SK-MEL-5 (cell line): ENCODE results near the gene FRAS1. TPM values are rescaled to one million over a fixed set of nuclear protein-coding genes. Genes with fewer than 3 reads are reported as not detected.

ENCODE experiments used
- DNase-seq: peaks from one replicate; pipeline ENCODE4 v3.0.0-alpha.2; 2016; ENCODE audit warnings: low read depth, low spot score
- in situ Hi-C: cut with HindIII; loops from 2 replicates; pipeline ENCODE4 v1.10.0; 2016; ENCODE audit warnings: low sequenced_read_pairs, high pct_unique_total_duplicates, low pct_unique_long_range_greater_than_20kb
- total RNA-seq: library from RNA; depleted of rRNA; stranded (reverse); fragments of >200 nt; shearing (Covaris generic); gene quantifications from 2 replicates; pipeline ENCODE4 v1.2.3, GENCODE V29; 2014

Gene FRAS1
- total RNA-seq, 1 experiment from 2014 or later = 0.24 TPM

- in situ Hi-C loops = no loop called here
- DNase-seq = no peak
These were observed 352.6 kb downstream of the FRAS1 start for GRCh38 chr4:78409612-78410202.

- DNase-seq = no peak
- in situ Hi-C loops = no loop called here
These were observed 353.1 kb downstream of the FRAS1 start for GRCh38 chr4:78410225-78410624.

- no peak for DNase-seq
- in situ Hi-C loops = no loop called here
These were observed 353.6 kb downstream of the FRAS1 start for GRCh38 chr4:78410676-78411075.

DNA sequence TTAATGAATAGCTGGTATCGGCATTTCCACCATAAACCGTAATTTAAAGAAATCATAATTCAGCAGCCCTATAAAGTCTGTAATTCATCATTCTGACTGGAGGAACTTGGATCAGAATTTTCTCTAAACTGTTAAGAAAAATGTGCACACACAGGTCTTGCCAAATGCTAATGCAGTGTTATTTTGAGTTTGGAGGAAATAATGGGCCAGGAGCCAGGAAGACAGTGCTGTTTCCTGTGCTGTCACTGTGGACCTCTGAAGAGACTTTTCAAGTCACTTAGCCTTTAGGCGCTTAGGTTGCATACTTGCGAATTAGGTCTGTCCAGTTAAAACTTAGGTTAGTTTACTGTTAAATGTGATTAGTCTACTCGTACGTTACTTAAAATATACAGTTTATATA is 357.0 kb downstream of the FRAS1 start:
- in situ Hi-C loops = no loop called here
- DNase-seq = no peak

DNA sequence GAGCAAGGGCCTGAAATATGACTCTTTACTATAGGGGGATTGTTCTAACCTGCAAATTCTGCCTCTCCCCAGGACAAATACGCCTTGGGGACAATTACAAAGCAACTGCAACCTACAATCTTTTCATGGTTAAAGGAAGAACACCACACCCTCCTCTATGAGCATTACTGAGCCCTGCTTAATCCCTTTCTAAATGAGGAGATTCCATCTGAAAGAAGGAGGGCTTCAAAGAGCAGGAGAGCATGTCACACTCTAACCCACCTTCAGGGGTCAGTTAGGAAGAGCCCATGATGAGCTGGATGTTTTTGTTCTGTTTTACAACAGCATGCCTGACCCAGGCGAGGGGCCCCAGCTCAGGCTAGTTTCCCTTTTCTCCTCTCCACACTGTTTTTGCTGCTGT is 360.5 kb downstream of the FRAS1 start:
- DNase-seq = no peak
- in situ Hi-C loops = no loop called here

GRCh38 chr4:78418406-78418805 is 361.3 kb downstream of the FRAS1 start:
- in situ Hi-C loops = no loop called here
- no peak for DNase-seq

DNA sequence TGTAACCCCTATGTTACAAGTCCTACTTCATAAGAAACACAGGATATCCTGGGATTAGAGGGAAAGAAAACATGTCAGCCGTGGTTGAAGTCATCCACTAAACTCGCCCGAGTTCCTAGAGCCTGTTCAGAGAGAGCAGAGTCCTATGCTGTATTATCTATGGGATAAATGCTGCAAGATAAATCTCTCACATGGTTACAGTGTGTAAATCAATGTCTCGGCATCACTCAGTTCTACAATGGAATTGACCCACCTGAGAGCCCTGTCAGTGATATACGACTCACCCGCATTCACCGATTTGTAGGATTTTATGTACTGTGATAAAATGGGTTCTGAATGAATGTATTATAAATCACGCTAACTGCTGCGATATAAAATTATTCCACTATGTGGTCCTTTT is 366.7 kb downstream of the FRAS1 start:
- DNase-seq = no peak
- in situ Hi-C loops = no loop called here

DNA sequence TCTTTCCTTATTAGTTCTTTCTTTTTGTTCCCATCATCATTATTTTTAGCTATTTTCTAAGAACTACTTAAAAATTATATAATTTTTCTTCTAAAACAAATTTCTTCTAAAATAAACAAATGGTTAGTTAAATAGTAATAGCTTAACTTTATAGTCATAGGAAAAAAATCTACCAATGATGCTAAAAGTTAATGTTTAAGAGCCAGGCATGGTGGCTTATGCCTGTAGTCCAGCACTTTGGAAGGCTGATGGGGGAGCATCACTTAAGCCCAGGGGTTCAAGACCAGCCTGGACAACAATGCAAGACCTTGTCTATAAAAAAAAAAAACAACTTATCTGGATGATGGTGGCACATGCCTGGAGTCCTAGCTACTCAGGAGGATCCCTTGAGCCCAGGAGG is 367.3 kb downstream of the FRAS1 start:
- in situ Hi-C loops = no loop called here
- DNase-seq = no peak

DNA sequence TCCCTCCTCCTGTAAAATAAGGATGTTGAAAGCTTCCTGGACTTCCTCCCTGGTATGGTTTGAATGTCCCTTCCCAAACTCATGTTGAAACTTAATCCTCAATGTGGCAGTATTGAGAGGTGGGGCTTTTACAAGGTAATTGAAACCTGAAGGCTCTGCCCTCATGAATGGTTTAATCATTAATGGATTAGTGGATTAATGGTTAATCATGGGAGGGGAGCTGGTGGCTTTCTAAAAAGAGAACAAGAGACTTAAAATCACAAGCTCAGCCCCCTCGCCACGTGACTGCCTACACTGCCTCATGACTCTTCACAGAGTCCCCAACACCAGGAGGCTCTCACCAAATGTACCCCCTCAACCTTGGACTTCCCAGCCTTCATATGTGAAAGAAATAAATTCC is 369.8 kb downstream of the FRAS1 start:
- no peak for DNase-seq
- in situ Hi-C loops = no loop called here

GRCh38 chr4:78428996-78429395 is 371.9 kb downstream of the FRAS1 start:
- DNase-seq = no peak
- in situ Hi-C loops = no loop called here

DNA sequence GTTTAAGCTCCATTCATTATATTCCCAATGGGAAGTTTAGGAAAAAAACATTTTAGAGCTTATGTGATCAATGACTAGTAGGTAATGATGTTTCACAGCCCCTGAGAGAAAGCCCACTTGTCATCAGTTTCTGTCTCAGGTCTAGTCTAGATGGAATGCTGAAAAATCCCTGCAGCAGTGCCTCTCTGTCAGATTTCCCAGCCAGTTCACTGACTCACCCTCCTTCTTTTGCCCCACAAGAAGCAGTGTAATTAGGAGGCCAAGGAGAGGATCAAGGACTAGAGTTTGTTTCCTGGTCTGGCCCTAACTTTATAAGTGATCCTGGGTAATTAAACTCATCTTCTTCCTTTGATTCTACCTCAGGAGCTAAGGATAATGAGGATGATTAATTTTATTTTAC is 375.8 kb downstream of the FRAS1 start:
- in situ Hi-C loops = no loop called here
- no peak for DNase-seq

- peak; percentile 13 for DNase-seq
- in situ Hi-C loops = no loop called here
These were observed 380.5 kb downstream of the FRAS1 start for GRCh38 chr4:78437608-78438088.

GRCh38 chr4:78439328-78439727 is 382.2 kb downstream of the FRAS1 start:
- in situ Hi-C loops = no loop called here
- DNase-seq = no peak

GRCh38 chr4:78441756-78442155 is 384.6 kb downstream of the FRAS1 start:
- DNase-seq = no peak
- in situ Hi-C loops = no loop called here

DNA sequence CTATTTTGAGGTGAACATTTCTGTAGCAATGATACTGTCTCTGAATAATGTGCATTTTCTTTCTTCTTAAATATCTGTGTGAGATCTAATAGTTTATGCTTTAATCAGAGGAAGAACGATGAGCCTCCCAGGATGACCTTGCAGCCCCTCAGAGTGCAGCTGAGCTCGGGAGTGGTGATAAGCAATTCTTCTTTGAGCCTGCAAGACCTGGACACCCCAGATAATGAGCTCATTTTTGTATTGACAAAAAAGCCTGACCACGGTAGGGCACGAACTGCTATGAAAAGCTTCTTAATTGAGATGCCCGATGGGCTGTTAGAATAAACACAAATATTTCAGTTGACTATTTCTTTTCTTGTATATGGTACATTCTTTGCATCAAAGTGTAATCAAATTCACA is 389.5 kb downstream of the FRAS1 start:
- in situ Hi-C loops = no loop called here
- no peak for DNase-seq

- no peak for DNase-seq
- in situ Hi-C loops = no loop called here
These were observed 394.3 kb downstream of the FRAS1 start for GRCh38 chr4:78451407-78451806.

- no peak for DNase-seq
- in situ Hi-C loops = no loop called here
These were observed 396.9 kb downstream of the FRAS1 start for GRCh38 chr4:78454016-78454415.

DNA sequence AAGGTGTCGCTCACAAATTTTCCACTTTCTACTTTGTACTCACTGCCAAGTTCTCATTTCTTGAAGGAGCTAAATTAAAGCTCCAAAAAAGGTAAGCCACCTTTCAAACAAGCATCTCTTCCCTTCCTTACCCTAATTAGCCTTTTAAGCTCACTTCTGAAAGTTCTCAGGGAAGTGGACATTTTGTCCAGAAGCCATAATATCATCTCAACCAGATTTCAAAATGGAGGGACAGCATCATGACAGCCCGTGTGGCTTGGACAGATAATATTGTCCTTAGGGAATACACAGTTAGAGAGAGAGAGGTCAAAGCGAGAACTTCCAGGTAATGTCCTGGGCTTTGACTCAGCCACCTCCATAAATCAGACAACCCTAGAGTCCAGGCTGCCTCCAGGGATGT is 400.6 kb downstream of the FRAS1 start:
- in situ Hi-C loops = no loop called here
- DNase-seq = no peak

GRCh38 chr4:78459327-78459726 is 402.2 kb downstream of the FRAS1 start:
- in situ Hi-C loops = no loop called here
- no peak for DNase-seq

GRCh38 chr4:78460368-78460767 is 403.2 kb downstream of the FRAS1 start:
- no peak for DNase-seq
- in situ Hi-C loops = no loop called here
